ENCODE measurements around the gene C2orf76.
"Not testable (repeated sequence)": the region's sequence is repeated elsewhere in the genome, so short reads cannot be mapped to it uniquely, and the experiment has no call there.

C2orf76 gene

DNA sequence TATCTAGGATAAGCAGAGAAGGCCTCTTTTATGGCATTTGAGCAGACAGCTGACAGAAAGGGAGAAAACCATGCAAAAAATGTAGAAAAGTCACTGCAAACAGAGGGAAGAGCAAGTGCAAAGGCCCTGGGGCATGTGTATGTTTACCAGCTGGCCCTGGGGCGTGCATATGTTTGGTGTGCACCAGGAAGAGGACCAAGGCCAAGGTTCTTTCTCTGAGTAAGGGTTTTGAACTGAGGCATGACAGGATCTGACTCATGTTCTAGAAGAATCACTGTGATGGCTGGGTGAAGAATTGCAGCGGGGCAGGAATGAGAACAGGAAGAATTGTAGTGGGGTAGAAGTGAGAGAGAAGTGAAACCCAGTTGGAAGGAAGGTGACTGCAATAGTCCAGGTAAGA, 73.4 kb downstream of the C2orf76 start:
- DNase-seq, result no peak

DNA sequence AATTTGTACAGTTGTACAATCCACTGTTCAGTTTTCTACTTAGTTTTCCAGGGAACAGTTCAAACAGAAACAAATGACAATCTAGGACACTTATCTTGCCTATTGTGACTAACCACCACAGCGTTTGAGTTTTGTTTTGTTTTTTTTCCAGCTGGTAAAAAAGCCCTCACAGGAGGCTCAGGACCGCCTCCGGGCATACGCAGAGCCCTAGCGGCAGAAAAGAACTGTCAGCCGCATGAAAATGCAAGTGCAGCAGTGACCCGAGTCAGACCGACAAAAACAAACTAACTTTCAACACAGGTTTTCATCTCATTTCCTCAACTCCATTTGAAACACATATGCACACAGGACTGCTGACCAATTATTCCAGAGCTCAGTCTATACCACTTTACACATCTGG, 74.4 kb downstream of the C2orf76 start:
- DNase-seq, result no peak

DNA sequence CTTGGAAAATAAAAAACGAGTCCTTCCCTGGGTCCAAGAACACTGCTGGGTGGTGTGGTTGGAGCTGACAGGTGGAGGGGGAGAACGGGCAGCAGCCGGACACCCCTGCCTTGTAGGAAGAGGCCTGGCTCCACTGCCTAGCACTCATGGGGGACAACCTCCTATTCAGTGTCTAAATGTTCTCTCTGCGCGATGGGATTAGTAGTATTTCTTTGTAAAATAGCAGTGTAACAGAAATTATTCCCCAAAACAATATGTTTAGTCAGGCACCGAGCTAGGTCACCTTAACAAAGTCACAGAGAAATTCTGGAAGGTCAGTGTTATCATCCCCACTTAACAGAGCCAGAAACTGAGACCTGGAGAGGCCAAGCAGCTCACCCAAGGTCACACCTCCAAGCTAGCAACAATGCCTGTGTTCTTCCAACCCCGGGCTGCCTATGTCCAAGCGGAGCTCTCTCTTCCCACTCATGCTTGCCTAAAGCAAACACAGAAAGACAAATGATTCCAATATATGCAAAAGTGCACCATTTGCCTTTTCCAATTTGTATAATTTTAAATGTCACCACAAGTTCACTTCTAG, 75.0 kb downstream of the C2orf76 start:
- DNase-seq, result no peak

DNA sequence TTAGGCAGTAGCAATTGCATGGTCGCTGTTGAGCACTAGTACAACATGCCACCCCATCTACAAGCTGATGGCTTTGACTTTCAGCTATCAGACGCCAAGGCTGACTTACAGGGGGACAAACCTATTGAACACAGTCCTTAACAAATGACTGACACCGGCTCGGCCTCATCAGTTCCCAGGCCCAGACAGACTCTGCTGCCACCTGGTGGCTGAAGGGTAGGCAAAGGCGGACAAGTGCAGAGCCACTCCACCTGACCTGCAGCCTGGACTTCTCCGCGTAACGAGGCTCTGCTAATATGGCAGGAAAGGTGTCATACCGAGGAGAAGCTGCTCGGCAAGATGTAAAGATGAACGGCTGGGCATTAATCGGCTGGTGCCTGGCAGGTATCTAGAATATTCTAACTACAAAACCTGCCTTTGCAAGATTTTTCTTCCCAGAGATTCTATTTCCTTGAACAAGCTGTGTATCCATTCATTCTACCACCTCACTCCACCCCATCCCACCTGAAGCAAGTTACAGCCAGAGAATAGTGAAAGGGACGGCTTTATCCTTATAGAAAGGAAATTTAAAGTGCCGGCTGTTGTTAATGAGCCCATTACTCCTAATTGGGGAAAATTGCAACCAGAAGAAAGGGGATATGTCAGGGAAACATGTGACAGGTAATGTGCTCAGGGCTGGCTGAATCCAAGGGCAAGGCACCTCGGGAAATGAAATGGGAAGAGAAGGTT, 75.6 kb downstream of the C2orf76 start:
- peak; percentile 49 to 60 for DNase-seq

DNA sequence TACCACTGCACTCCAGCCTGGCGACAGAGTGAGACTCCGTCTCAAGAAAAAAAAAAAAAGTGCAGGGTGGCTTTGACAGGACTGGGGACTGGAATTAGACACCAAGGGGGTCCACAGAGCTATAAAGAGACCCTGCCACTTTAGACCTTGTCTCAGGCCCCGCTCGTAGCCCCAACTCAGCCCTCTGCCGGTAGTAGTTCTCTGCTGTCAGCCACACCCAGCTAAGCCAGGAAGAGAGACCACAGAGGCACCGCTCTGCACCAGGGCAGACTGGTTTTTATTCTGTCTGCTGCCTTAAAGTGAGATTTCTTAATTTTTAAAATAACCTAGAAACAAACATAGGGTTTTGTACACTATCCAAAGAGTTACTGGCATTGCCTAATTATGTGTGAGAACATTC, 77.0 kb downstream of the C2orf76 start:
- no peak for DNase-seq

DNA sequence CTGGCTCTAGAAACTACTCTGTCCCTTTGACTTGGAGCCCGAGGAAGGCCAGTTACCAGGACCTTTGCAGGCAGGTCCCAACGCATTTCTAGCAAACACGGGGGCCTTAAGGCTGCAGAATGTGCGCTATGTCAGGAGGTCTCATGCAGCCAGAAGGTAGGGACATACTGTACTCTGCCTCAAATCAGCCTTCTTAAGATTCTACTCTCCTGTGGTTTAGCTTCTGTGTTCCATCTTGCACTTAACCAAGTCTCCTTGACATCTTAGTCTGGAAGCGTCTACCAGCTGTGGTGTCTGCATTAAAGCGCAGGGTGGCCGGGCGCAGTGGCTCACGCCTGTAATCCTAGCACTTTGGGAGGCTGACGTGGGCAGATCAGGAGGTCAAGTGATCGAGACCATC, 77.5 kb downstream of the C2orf76 start:
- no peak for DNase-seq

DNA sequence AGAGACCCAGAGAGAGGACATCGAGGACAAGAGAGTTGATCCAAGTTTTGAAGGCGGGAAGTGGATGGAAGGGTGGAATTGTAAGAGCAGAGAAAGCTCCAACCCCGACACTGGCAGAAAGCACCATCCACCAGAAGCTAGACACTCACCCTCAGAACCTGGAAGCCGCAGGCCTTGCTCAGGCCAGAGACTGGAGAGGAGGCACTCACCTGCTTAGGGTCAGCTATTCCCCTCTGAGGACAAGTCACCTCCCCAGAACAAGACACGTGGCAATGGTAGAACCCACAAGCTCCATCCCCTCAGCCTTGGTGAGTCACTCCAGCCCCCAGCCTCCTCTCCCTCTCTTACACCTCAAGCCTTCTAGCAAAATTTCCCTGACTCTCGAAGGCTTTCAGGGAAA, 78.1 kb downstream of the C2orf76 start:
- no peak for DNase-seq

DNA sequence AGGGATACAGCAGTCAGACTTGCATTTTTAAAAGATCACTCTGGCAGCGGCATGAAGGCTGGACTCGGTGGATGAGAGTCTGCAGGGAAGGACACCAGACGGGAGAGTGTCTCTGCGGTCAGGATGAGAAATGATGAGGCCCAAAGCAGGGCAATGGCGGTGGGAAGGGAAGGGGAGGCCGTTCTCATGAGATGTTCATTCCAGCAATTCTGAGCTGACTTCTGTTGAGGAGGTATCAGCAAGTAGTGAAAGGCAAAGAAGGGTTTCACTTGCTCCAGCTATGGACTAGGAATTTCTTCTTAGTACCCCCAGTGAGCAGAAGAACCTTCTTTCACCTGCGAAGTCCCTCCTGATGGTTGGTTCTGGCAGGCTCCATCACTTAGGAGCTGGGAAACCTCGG, 80.0 kb downstream of the C2orf76 start:
- DNase-seq, result no peak

DNA sequence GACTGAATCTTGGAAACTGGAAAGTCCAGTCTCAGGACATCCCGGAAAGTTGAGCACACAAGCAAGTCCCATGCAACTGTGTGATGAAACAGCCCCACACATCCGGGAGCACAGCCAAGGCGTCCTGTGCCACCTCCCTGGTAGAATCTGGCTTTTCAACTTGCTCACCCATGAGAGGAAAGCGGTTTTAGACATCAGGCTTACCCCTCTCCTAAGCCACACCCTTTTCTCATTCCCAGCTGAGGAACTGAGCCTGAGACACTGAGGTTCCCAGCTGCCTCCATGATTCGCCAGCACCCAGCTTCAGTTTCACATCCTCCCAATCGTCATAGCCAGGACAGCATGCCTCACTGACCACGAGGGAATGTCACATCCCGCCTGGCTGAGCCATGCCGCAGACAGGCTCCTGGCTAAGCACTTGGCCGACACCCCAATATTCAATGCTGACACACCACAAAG, 82.7 kb downstream of the C2orf76 start:
- no peak for DNase-seq

DNA sequence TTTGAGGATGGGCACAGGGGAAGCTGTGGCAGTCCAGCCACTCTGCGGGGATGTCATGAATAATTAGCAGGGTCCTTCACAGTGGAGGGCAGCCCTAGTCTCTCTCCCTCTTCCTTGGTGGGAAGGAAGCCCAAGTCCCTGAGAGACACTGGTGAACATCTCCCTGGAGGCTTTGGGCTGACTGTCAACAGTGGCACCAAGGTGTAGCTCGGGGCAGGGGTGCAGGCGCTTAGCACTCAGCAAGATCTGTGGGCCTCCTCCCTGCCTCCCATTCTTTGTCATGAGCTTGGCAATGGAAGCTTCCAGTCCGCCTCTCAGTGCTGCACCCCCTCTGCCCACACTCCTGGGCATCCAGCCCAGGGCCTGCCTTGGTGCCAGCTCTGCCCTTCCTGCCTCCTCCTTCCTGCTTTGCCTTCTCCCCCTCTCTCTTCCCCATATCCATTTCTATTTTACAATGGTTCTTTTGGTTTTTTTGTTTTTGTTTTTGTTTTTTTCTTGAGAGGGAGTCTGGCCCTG, 83.6 kb downstream of the C2orf76 start:
- no peak for DNase-seq

DNA sequence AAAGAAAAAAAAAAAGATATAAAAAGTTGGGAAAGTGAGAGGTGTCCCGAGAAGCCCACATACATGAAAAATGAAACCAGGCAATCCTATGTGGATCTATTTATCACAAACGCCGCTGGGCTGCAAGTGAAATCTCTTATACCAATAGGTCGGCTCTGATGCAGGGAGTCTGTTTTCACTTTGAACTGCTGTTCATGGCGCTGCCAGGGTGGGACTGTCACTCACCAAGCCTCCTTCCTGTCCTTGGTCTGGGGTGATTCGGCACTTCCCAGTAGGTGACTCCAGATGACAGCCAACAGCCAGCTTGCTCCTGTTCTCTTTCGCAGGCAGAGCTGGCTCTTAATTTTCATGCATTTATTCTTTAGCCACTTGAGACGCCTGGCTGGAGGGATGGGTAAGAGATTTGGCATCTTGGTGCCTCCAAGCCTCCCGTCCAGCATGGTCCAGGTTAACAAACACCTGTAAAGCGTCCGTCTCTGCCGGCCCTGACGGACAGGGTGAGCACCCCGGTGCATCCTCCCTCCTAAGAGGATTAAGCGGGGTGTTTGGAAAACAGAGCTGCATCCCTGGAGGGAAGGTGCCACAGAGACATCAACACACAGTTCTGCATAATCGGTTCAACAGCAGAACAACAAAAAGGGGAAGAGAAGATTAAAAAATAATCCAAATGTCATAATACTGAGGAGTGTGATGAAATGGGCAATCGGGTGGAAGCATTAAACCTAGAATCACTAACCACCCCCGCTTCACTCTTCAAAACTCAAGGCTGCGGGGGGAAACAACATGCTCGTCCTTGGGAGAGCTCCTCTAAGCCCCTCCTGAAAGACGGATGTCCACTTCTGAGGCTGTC, 84.3 kb downstream of the C2orf76 start:
- DNase-seq, result no peak

DNA sequence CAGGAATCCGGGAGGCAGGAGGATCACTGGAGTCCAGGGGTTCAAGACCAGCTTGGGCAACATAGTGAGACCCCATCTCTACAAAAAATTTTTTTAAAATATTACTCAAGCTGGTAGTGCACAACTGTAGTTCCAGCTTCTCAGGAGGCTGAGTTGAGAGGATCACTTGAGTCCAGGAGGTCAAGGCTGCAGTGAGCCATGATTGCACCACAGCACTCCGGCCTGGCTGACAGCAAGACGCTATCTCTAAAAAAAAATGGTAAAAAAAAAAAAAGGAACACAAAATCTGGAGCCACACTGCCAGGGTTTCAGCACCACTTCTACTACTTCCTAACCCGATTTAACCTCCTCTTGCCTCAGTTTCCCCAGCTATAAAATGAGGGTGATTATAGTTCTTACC, 86.0 kb downstream of the C2orf76 start:
- DNase-seq, result no peak

DNA sequence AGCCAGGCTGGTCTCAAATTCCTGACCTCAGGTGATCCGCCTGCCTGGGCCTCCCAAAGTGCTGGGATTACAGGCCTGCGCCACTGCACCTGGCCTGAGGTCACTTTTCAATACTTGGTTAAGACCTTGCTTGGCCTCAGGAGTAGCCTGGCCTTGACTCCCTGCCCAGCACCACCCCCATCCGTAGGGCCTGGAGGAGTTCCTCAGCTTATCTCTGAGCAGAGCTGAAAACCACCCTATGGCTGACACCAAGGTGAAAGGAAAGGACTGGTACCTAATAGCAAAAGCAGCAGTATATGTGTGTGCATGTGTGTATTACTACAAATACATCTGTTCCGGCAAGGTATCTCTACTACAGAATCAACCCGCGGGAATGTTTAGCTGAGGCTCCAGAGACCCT, 87.0 kb downstream of the C2orf76 start:
- no peak for DNase-seq

DNA sequence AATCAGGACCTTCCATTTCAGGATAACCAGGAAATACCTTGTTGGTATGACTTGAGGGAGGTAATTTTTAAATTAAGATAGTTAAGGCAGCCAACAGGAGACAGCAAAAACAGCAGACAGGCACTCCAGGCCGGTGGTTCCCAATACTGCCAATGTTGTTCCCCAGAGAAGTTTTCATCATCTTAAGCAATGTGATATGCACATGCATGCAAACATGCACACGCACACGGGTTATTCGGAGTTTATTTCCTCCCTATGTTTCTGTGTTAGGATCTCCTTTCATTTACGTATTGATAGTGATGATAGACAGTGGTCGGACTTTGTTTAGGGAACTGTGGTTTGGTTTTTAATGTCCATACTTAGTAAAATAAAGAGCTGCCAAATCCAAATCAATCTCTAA, 87.7 kb downstream of the C2orf76 start:
- no peak for DNase-seq

DNA sequence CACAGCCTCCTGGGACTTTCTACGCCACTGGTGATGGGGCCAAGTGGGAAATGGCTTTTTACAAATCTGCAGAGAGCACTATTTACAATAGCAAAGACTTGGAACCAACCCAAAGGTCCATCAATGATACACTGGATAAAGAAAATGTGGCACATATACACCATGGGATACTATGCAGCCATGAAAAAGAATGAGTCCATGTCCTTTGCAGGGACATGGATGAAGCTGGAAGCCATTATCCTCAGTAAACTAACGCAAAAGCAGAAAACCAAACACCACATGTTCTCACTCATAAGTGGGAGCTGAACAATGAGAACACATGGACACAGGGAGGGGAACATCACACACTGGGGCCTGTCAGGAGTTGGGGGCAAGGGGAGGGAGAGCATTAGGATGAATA, 88.2 kb downstream of the C2orf76 start:
- DNase-seq, result not testable (repeated sequence)

DNA sequence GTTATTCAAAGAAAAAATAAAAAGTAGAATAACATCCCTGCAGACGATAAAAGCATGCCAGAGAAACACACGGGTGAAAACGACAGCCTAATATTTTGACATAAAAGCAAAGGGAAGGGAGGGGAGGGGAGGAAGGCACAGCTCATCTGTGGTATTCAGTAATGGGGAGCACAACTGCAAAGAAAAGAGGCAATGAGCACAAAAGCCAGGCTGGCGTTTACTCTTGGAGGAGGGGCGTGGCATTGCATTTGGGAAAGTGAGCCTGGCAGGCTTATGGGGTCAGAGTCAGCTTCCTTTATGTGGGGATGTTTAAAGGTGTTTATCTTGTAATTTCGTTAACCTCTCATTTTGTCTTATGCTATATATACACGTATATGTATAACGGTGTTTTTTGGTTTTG, 89.8 kb downstream of the C2orf76 start:
- DNase-seq, result no peak

DNA sequence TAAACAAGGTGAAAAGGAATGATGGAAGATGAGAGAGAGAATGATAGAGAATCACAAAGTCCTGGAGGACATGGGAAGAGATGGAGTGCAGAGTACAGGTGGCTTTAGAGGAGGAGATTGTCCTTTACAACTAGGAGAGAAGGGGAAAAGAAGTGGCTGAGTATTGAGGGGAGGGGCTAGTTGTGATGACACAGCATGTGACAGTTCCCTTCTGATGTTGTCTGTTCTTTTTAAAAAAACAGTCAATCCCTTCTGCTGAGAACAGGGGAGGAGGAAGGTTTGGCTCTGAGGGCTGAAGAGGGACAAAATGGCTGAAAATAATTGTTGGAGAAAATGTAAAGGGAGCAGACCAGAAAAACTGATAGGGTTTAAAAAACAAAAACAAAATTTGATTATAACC, 99.0 kb downstream of the C2orf76 start:
- no peak for DNase-seq

DNA sequence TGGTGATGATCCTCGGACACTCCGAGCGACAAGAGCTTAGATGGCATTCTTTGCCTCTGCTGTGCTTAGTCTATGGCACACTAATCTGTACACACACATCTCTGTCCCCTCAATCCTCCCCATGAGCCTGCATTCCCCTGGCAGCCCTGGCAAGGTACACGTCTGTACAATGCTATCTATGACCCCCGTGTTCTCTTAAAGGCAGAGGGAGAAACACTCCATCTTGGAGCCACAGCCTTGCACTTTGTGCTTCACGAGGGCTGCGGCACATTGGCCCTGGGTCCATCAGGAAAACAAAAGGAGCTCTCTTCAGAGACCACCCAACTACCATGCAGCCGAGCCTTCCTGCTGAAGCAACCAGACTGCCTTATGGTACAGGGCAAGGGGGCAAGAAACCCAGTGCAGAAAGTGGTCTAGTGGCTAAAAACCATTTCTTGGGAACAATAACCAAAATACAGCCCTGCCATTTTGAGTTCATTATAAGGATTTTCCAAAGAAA, 100.5 kb downstream of the C2orf76 start:
- DNase-seq, result no peak

DNA sequence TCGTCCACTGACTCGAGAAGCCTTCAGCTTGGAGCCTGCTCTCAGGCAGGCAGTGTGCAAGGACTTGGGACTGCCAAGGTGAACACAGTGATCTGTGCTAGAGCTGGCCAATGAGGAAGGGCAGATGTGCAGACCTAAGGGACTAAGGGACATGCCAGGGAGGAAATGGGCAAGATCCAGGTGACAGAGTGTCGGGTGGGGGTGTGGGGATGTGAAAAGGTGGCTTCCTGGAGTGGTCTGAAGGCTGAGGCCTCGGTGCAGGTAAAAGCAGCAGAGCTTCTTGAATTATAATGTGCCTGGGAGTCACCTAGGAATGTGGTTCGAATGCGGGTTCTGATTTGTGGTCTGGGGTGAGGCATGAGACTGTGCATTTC, 101.0 kb downstream of the C2orf76 start:
- no peak for DNase-seq

DNA sequence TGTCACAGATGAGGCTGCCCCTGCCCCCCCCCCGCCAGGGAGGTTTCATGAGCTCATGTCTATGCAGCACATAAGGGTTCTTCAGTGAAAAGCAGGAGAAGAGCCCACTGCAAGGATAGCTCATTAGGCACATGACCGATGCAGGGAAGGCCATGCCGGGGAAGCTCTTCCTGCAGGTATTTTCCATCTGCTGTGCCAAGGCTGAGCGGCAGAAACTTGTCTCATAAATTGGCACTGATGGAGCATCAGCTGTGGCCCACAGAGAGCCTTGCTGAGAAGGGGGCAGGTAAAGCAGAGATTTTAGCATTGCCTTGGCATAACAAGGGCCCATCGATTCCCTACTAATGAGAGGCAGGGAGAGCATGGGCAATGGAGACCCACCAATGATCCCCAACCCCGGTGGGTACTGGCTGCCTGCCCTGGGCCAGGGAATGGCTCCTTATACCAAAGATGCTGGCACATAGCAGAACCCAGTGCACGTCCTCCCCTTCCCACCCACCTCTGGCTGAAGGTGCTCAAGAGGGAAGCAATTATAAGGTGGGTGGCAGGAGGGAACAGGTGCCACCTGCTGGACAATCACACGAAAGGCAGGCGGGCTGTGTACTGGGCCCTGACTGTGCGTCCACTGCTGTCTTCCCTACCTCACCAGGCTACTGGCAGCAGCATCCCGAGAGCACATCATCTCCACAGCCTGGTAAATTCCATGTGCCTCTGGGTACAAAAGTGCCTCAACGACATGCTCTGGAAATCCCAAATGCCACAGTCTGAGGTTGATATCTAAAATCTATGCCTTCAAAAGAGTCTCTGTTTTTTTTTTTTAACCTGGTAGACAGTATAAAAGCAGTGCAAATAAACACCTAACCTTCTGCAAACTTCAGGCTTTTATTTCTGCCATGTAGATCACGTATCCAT, 101.6 kb downstream of the C2orf76 start:
- peak in 1 of 2 experiments; percentile 8 for DNase-seq

DNA sequence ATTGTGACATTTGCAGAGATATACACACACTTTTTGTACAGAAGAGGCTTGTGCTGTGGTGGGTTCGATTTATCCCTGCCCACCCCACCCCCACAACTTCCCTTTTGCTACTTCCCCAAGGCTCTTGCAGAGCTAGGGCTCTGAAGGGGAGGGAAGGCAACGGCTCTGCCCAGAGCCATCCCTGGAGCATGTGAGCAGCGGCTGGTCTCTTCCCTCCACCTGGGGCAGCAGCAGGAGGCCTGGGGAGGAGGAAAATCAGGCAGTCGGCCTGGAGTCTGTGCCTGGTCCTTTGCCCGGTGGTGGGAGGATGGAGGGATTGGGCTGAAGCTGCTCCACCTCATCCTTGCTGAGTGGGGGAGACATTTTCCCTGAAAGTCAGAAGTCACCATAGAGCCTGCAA, 103.0 kb downstream of the C2orf76 start:
- DNase-seq, result no peak

DNA sequence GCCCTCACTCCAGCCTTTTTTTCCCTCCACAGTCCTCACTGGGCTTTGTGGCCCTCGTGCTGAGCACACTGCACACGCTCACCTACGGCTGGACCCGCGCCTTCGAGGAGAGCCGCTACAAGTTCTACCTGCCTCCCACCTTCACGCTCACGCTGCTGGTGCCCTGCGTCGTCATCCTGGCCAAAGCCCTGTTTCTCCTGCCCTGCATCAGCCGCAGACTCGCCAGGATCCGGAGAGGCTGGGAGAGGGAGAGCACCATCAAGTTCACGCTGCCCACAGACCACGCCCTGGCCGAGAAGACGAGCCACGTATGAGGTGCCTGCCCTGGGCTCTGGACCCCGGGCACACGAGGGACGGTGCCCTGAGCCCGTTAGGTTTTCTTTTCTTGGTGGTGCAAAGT, 103.6 kb downstream of the C2orf76 start:
- DNase-seq, result no peak
